Lung (tissue), 12 donors: ENCODE measurements around the gene ZBED6. TPM values are rescaled to one million over a fixed set of nuclear protein-coding genes. Genes with fewer than 3 reads are reported as not detected.

Experiments
- ATAC-seq: fragments of 200-7000 bp; cut with Tn5 transposase; one replicate; pipeline ENCODE4 v1.9.1; 2020; ENCODE audit warnings: moderate number of reproducible peaks; ENCODE audit not compliant: insufficient read depth, low FRiP score
- DNase-seq, 3 donors: peaks; one replicate each; pipeline ENCODE4 v3.0.0-alpha.2; 2013 to 2017
- H3K27ac ChIP-seq, 2 donors: one replicate each; pipeline ENCODE4 v1.5.1; 2013; ENCODE audit warnings: mild to moderate bottlenecking in 2 of 2, moderate library complexity in 2 of 2, control low read depth in 1 of 2, inconsistent platforms in 1 of 2, low read depth in 1 of 2, low read length in 1 of 2
- H3K27me3 ChIP-seq, 3 donors: one replicate each; pipeline ENCODE4 v1.5.1; 2013; ENCODE audit warnings: low read length in 2 of 3; ENCODE audit not compliant: control insufficient read depth in 3 of 3, insufficient read depth in 3 of 3
- H3K36me3 ChIP-seq, 4 donors: one replicate each; pipeline ENCODE4 v1.5.1; 2013; ENCODE audit warnings: low read length in 4 of 4, mild to moderate bottlenecking in 1 of 4, moderate library complexity in 1 of 4; ENCODE audit not compliant: control insufficient read depth in 4 of 4, insufficient read depth in 4 of 4
- H3K4me1 ChIP-seq, 5 donors: one replicate each; pipeline ENCODE4 v1.5.1; 2013; ENCODE audit warnings: low read length in 5 of 5, mild to moderate bottlenecking in 2 of 5, moderate library complexity in 1 of 5; ENCODE audit not compliant: control insufficient read depth in 5 of 5, insufficient read depth in 5 of 5
- H3K4me3 ChIP-seq: one replicate; pipeline ENCODE4 v1.5.1; 2013; ENCODE audit warnings: mild to moderate bottlenecking, control low read depth, moderate library complexity
- H3K9ac ChIP-seq, 2 donors: one replicate each; pipeline ENCODE4 v1.5.1; 2013; ENCODE audit warnings: low read length in 2 of 2, control low read depth in 1 of 2; ENCODE audit not compliant: insufficient read depth in 1 of 2
- H3K9me3 ChIP-seq, 4 donors: one replicate each; pipeline ENCODE4 v1.5.1; 2013; ENCODE audit warnings: low read length in 3 of 4, mild to moderate bottlenecking in 1 of 4, moderate library complexity in 1 of 4; ENCODE audit not compliant: control insufficient read depth in 4 of 4, insufficient read depth in 3 of 4
- WGBS, 2 donors: extraction: QIAGEN DNeasy Blood & Tissue Kit; methylation state at CpG; one replicate each; pipeline ENCODE4 v1.1.7; 2013; 5-methylcytosine and 5-hydroxymethylcytosine counted together
- polyA plus RNA-seq, 2 donors: library from polyadenylated mRNA; stranded (reverse); fragments of 200-250 nt; gene quantifications; one replicate each; pipeline ENCODE4 v1.2.1, GENCODE V29; 2013
- total RNA-seq, 2 donors: library from RNA; depleted of rRNA in 1 of 2; stranded (reverse); fragments of >200 nt in 1 of 2; gene quantifications; one replicate each; pipeline ENCODE4 v1.2.1, GENCODE V29; 2014 to 2021
- TF ChIP-seq, protein P1 (sequence below): IDR thresholded peaks from 2 replicates; pipeline ENCODE4 v1.5.1; 2012; ENCODE audit warnings: mild to moderate bottlenecking; ENCODE audit errors: control extremely low read depth, extremely low read depth
- donor health status: control.
- donor health status: control.
- donor health status: Bipolar disorder and iron deficiency.
- donor health status: healthy.
- donor health status: DM: yes; HTN: yes; CAD: no.

ZBED6 gene
- total and polyA plus RNA-seq, 4 donors: 1.4 to 27.1 (median 11.9) TPM

DNA sequence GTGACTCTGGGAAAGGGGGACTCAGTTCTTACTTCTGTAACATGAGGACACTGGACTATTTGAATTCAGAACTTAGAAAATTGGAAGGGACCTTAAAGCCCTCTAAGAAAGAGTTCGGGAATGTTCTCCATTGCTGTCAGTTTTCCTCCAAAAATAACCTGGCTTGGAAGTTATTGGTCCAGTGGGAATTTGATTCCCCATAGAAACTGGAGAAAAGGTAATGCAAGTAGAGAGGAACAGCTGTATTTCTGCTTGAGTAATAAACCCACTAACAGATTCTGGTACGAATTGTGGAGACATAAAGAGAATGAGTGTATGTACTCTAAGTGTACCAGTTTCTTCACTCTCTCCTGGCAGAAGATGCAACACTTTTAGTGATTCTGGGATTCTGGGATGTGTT, 1.8 kb downstream of the ZBED6 start:
- H3K27ac ChIP-seq: peak overlapping the region in 1 of 2 donors; percentile 16
- H3K27me3 ChIP-seq: no peaks in the 10 kb centered on the region
- no peak overlapping the region for H3K4me3 ChIP-seq
- H3K9ac ChIP-seq: no peak overlapping the region
- peaks cover 0 to 14% (median 4%) of the 10 kb centered on the region in 4 donors for H3K36me3 ChIP-seq
- DNase-seq: no peak
- 68 to 71% methylated on average over 2 of the region's 2 CpGs for WGBS, 2 donors
- TF ChIP-seq, protein P1, sequence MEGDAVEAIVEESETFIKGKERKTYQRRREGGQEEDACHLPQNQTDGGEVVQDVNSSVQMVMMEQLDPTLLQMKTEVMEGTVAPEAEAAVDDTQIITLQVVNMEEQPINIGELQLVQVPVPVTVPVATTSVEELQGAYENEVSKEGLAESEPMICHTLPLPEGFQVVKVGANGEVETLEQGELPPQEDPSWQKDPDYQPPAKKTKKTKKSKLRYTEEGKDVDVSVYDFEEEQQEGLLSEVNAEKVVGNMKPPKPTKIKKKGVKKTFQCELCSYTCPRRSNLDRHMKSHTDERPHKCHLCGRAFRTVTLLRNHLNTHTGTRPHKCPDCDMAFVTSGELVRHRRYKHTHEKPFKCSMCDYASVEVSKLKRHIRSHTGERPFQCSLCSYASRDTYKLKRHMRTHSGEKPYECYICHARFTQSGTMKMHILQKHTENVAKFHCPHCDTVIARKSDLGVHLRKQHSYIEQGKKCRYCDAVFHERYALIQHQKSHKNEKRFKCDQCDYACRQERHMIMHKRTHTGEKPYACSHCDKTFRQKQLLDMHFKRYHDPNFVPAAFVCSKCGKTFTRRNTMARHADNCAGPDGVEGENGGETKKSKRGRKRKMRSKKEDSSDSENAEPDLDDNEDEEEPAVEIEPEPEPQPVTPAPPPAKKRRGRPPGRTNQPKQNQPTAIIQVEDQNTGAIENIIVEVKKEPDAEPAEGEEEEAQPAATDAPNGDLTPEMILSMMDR: no peak
- H3K9me3 ChIP-seq: no peaks in the 10 kb centered on the region
- peaks cover 0 to 38% (median 22%) of the 10 kb centered on the region in 5 donors for H3K4me1 ChIP-seq
- ATAC-seq: no peak

DNA sequence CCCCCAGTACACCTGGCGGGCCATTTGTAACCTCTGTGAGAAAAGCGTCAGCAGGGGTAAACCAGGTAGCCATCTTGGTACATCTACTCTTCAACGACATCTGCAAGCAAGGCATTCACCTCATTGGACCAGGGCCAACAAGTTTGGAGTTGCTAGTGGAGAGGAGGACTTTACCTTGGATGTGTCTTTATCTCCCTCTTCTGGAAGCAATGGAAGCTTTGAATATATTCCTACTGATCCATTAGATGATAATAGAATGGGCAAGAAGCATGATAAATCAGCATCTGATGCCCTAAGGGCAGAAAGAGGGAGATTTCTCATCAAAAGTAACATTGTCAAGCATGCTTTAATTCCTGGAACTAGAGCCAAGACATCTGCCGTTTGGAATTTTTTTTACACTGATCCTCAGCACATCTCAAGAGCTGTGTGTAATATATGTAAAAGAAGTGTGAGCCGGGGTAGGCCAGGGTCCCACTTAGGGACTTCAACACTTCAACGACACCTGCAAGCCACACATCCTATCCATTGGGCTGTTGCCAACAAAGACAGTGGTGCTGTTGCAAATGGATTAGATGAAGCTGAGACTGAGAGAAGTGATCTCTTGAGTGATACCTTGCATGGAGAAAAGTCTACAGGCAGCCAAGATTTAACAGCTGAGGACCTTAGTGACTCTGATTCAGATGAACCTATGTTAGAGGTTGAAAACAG, 2.7 kb downstream of the ZBED6 start:
- no peaks in the 10 kb centered on the region for H3K27me3 ChIP-seq
- no peak overlapping the region for H3K9ac ChIP-seq
- no peak for ATAC-seq
- H3K9me3 ChIP-seq: no peaks in the 10 kb centered on the region
- H3K27ac ChIP-seq: no peak overlapping the region
- H3K36me3 ChIP-seq: peaks cover 0 to 14% (median 5%) of the 10 kb centered on the region in 4 donors
- peaks cover 0 to 38% (median 22%) of the 10 kb centered on the region in 5 donors for H3K4me1 ChIP-seq
- 78 to 89% methylated on average over 6 of the region's 6 CpGs for WGBS, 2 donors
- H3K4me3 ChIP-seq: no peak overlapping the region
- peak in 1 of 3 donors; percentile 4 for DNase-seq
- TF ChIP-seq, protein P1: no peak

GRCh38 chr1:203799157-203799556, 3.7 kb downstream of the ZBED6 start:
- no peak for DNase-seq
- no peak overlapping the region for H3K4me3 ChIP-seq
- WGBS, 2 donors: 89% methylated on average over 4 of the region's 4 CpGs
- no peaks in the 10 kb centered on the region for H3K27me3 ChIP-seq
- TF ChIP-seq, protein P1: no peak
- no peak overlapping the region for H3K9ac ChIP-seq
- H3K27ac ChIP-seq: no peak overlapping the region
- H3K9me3 ChIP-seq: no peaks in the 10 kb centered on the region
- no peak for ATAC-seq
- H3K36me3 ChIP-seq: peaks cover 0 to 19% (median 8%) of the 10 kb centered on the region in 4 donors
- peaks cover 3 to 40% (median 22%) of the 10 kb centered on the region in 5 donors for H3K4me1 ChIP-seq
